IPS DF 6.9 (cell line): ENCODE measurements around the gene TRIM61.
"Not testable (repeated sequence)": the region's sequence is repeated elsewhere in the genome, so short reads cannot be mapped to it uniquely, and the experiment has no call there.

ENCODE experiments used
- DNase-seq: peaks from one replicate; pipeline ENCODE4 v3.0.0-alpha.2; 2013; ENCODE audit warnings: low read depth, low spot score
- H3K27ac ChIP-seq: one replicate; pipeline ENCODE4 v1.5.1; 2013; ENCODE audit warnings: low read length, control low read depth
- H3K27me3 ChIP-seq: 2 replicates; pipeline ENCODE4 v1.6.1; 2013; ENCODE audit warnings: mild to moderate bottlenecking, low read length; ENCODE audit not compliant: control insufficient read depth, insufficient read depth
- H3K36me3 ChIP-seq: 2 replicates; pipeline ENCODE4 v1.6.1; 2013; ENCODE audit warnings: low read length; ENCODE audit not compliant: control insufficient read depth, insufficient read depth
- H3K4me1 ChIP-seq: 2 replicates; pipeline ENCODE4 v1.6.1; 2013; ENCODE audit warnings: low read length; ENCODE audit not compliant: control insufficient read depth, insufficient read depth
- H3K4me3 ChIP-seq: 2 replicates; pipeline ENCODE4 v1.5.1; 2013; ENCODE audit warnings: mild to moderate bottlenecking, low read length
- H3K9me3 ChIP-seq: 2 replicates; pipeline ENCODE4 v1.6.1; 2013; ENCODE audit warnings: low read length, inconsistent platforms; ENCODE audit not compliant: control insufficient read depth, insufficient read depth
- WGBS: extraction: QIAGEN DNeasy Blood & Tissue Kit; methylation state at CpG from one replicate; pipeline ENCODE4 v1.1.7; 2013; ENCODE audit warnings: mixed read lengths, missing lambda C conversion rate; ENCODE audit not compliant: insufficient read length, insufficient coverage; 5-methylcytosine and 5-hydroxymethylcytosine counted together

The TRIM61 gene

DNA sequence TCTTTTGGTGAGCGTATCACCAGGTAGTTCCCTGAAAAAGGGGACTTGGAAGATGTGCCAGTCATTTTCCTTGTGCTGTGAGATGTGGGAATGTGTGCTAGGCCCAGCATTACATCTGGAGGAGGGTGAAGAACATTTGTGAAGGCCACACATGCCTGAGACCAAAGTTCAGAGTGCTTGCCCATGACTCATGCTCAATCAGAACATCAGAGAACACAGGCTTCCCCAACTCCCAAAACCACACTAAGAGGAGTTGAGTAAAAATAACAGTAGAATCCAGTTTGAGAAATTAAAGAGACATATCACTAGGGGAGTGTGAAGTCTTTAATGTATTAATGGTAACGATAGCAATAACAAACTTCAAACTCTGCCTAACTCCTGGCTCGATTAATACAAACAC, 18.0 kb downstream of the TRIM61 start:
- H3K4me1 ChIP-seq, H3K27me3 ChIP-seq, H3K36me3 ChIP-seq, DNase-seq, H3K27ac ChIP-seq, H3K4me3 ChIP-seq, H3K9me3 ChIP-seq: not testable (repeated sequence)
- WGBS, result no CpG with 5 or more reads among the region's 3 CpGs

- Histone ChIP-seq H3K4me1 (no peaks in the 10 kb centered on the region; the same call in 1 of the 2 replicates), H3K9me3 (no peaks in the 10 kb centered on the region), H3K27me3 (no peaks in the 10 kb centered on the region), H3K36me3 (no peaks in the 10 kb centered on the region), H3K4me3 (peak overlapping the region; percentile 59; the same call in 1 of the 2 replicates), H3K27ac (no peak overlapping the region)
- no CpG with 5 or more reads among the region's 46 CpGs for WGBS
- no peak for DNase-seq
Observed at GRCh38 chr4:164956766-164957643, 20.5 kb downstream of the TRIM61 start.

GRCh38 chr4:164955107-164955805, 22.2 kb downstream of the TRIM61 start:
- no peak for DNase-seq
- Histone ChIP-seq H3K4me1 (no peaks in the 10 kb centered on the region; the same call in 1 of the 2 replicates), H3K9me3 (no peaks in the 10 kb centered on the region), H3K27ac (no peak overlapping the region), H3K36me3 (no peaks in the 10 kb centered on the region), H3K27me3 (no peaks in the 10 kb centered on the region), H3K4me3 (no peak overlapping the region)
- WGBS, result no CpG with 5 or more reads among the region's 4 CpGs

GRCh38 chr4:164952551-164952950, 24.9 kb downstream of the TRIM61 start:
- DNase-seq, result no peak
- Histone ChIP-seq H3K4me3 (no peak overlapping the region), H3K9me3 (no peaks in the 10 kb centered on the region), H3K27me3 (no peaks in the 10 kb centered on the region), H3K27ac (no peak overlapping the region), H3K4me1 (no peaks in the 10 kb centered on the region; the same call in 1 of the 2 replicates), H3K36me3 (no peaks in the 10 kb centered on the region)
- no CpG with 5 or more reads among the region's 3 CpGs for WGBS

DNA sequence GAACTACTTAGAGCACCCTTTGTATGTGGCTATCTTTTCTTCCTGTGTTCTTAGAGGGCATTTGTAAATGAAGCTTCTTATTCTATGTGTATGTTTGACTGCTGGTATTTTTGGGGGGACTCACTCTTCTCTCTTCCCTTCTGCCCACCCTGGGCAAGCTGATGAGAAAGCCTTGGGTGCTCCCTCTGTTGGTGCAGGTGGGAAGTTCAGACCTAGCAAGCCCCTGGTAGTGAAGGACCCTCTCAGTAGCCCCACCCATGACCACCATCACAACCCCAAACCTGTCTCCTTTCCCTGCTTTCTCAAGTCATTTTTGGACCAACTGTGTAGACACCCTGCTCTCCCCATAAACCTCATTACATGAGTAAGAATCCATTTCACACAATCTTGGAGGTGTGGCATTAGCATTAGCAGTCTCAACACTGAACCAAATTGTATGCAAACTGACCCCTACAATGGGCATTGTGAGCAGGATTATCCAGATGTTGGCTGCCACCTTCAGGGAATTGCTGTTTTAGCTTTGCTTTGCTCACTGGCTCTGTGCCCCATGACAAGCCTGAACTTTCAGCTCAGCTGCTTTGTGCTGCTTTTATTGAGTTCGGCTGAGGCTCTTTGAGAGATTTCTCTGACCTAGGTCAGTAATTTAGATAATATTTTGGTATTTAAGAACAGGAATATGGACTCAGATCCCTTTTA, 27.9 kb downstream of the TRIM61 start:
- Histone ChIP-seq H3K9me3 (no peaks in the 10 kb centered on the region), H3K27ac (no peak overlapping the region), H3K4me3 (no peak overlapping the region), H3K27me3 (no peaks in the 10 kb centered on the region), H3K4me1 (no peaks in the 10 kb centered on the region; the same call in 1 of the 2 replicates), H3K36me3 (no peaks in the 10 kb centered on the region)
- WGBS, result no CpG with 5 or more reads among the region's 1 CpG
- DNase-seq, result no peak

- no peaks in the 10 kb centered on the region; the same call in 1 of the 2 replicates for H3K4me1 ChIP-seq
- H3K27ac ChIP-seq, result no peak overlapping the region
- no peaks in the 10 kb centered on the region for H3K9me3 ChIP-seq
- no CpG with 5 or more reads among the region's 4 CpGs for WGBS
- no peaks in the 10 kb centered on the region for H3K27me3 ChIP-seq
- no peak for DNase-seq
- no peaks in the 10 kb centered on the region for H3K36me3 ChIP-seq
- H3K4me3 ChIP-seq, result no peak overlapping the region
Observed at GRCh38 chr4:164948975-164949374, 28.5 kb downstream of the TRIM61 start.

GRCh38 chr4:164948006-164948405, 29.5 kb downstream of the TRIM61 start:
- WGBS, result no CpG with 5 or more reads among the region's 3 CpGs
- not testable (repeated sequence) for H3K4me1 ChIP-seq, DNase-seq, H3K36me3 ChIP-seq, H3K4me3 ChIP-seq, H3K27ac ChIP-seq, H3K9me3 ChIP-seq, H3K27me3 ChIP-seq

GRCh38 chr4:164946810-164947209, 30.6 kb downstream of the TRIM61 start:
- Histone ChIP-seq H3K36me3 (no peaks in the 10 kb centered on the region), H3K27ac (no peak overlapping the region), H3K4me3 (no peak overlapping the region), H3K9me3 (no peaks in the 10 kb centered on the region), H3K27me3 (no peaks in the 10 kb centered on the region), H3K4me1 (no peaks in the 10 kb centered on the region)
- DNase-seq, result no peak
- no CpG with 5 or more reads among the region's 5 CpGs for WGBS

GRCh38 chr4:164945146-164945545, 32.3 kb downstream of the TRIM61 start:
- WGBS, result no CpG with 5 or more reads among the region's 5 CpGs
- Histone ChIP-seq H3K27me3 (no peaks in the 10 kb centered on the region), H3K36me3 (no peaks in the 10 kb centered on the region), H3K27ac (no peak overlapping the region), H3K4me3 (no peak overlapping the region), H3K4me1 (no peaks in the 10 kb centered on the region), H3K9me3 (no peaks in the 10 kb centered on the region)
- DNase-seq, result no peak

DNA sequence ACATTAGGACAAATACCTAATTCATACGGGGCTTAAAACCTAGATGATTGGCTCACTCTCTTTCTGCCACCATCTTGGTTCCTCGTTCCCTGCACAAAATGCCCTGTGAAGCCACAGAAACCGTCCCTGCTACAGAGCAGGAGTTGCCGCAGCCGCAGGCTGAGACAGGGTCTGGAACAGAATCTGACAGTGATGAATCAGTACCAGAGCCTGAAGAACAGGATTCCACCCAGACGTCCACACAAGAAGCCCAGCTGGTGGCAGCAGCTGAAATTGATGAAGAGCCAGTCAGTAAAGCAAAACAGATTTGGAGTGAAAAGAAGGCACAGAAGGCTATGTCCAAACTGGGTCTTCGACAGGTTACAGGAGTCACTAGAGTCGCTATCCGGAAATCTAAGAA, 34.3 kb downstream of the TRIM61 start:
- DNase-seq, result no peak
- no peaks in the 10 kb centered on the region for H3K9me3 ChIP-seq
- H3K4me1 ChIP-seq, result no peaks in the 10 kb centered on the region
- no peak overlapping the region for H3K27ac ChIP-seq
- no peak overlapping the region for H3K4me3 ChIP-seq
- no CpG with 5 or more reads among the region's 9 CpGs for WGBS
- H3K27me3 ChIP-seq, result no peaks in the 10 kb centered on the region
- no peaks in the 10 kb centered on the region for H3K36me3 ChIP-seq
